GM21360 (cell line): ENCODE results near the gene MVD.
A peak's percentile ranks its signal among the peaks of the same experiment; 100 is the strongest.

Experiments
- ATAC-seq: cut with Tn5 transposase; IDR thresholded peaks from one replicate; pipeline ENCODE4 v1.9.1; 2021; ENCODE audit warnings: mild to moderate bottlenecking, moderate library complexity; ENCODE audit not compliant: unreplicated experiment

MVD gene

GRCh38 chr16:88662843-88663606 is at the start of gene MVD:
Gene MVD, minus strand, starts transcription at chr16:88663091. Its CDS starts 11 bp downstream, at chr16:88663080.
- peak; percentile 89 for ATAC-seq

GRCh38 chr16:88712362-88712979 is 49.6 kb upstream of the MVD start:
- no peak for ATAC-seq

GRCh38 chr16:88711750-88712340 is 49.0 kb upstream of the MVD start:
- ATAC-seq = no peak

- no peak for ATAC-seq
Observed at GRCh38 chr16:88710556-88710955, 47.7 kb upstream of the MVD start.

GRCh38 chr16:88706965-88707826 is 44.3 kb upstream of the MVD start:
- ATAC-seq = no peak

GRCh38 chr16:88706229-88706964 is 43.5 kb upstream of the MVD start, which contains the start of the genes CTU2 and RNF166:
Gene CTU2, plus strand, starts transcription at chr16:88706503. Its CDS starts 28 bp downstream, at chr16:88706531.
Gene RNF166, minus strand, starts transcription at chr16:88706408. Its CDS starts 83 bp downstream, at chr16:88706325.
- ATAC-seq = peak; percentile 50

GRCh38 chr16:88705801-88706228 is 42.9 kb upstream of the MVD start:
- ATAC-seq = peak; percentile 14

- ATAC-seq = no peak
Observed at GRCh38 chr16:88705076-88705684, 42.3 kb upstream of the MVD start.

- ATAC-seq = no peak
Observed at GRCh38 chr16:88703486-88704309, 40.8 kb upstream of the MVD start.

- ATAC-seq = no peak
Observed at GRCh38 chr16:88702371-88703210, 39.7 kb upstream of the MVD start.

GRCh38 chr16:88701581-88702370 is 38.9 kb upstream of the MVD start:
- ATAC-seq = no peak

- ATAC-seq = peak; percentile 42
Observed at GRCh38 chr16:88700636-88701482, 38.0 kb upstream of the MVD start.

- ATAC-seq = no peak
Observed at GRCh38 chr16:88700322-88700635, 37.4 kb upstream of the MVD start.

- no peak for ATAC-seq
Observed at GRCh38 chr16:88699180-88699579, 36.3 kb upstream of the MVD start.

GRCh38 chr16:88698646-88699045 is 35.8 kb upstream of the MVD start:
- ATAC-seq = no peak

- no peak for ATAC-seq
Observed at GRCh38 chr16:88697831-88698615, 35.1 kb upstream of the MVD start.
